GM10847 (cell line): ENCODE data around the gene DMXL1.

ENCODE experiments used
- POLR2A ChIP-seq: IDR thresholded peaks from 2 replicates; pipeline ENCODE4 v1.6.1; 2011; ENCODE audit not compliant: insufficient read length; ENCODE audit errors: extremely low read depth

Gene DMXL1

GRCh38 chr5:119285070-119285916, 214.4 kb downstream of the DMXL1 start:
- TF ChIP-seq POLR2A, result no peak

DNA sequence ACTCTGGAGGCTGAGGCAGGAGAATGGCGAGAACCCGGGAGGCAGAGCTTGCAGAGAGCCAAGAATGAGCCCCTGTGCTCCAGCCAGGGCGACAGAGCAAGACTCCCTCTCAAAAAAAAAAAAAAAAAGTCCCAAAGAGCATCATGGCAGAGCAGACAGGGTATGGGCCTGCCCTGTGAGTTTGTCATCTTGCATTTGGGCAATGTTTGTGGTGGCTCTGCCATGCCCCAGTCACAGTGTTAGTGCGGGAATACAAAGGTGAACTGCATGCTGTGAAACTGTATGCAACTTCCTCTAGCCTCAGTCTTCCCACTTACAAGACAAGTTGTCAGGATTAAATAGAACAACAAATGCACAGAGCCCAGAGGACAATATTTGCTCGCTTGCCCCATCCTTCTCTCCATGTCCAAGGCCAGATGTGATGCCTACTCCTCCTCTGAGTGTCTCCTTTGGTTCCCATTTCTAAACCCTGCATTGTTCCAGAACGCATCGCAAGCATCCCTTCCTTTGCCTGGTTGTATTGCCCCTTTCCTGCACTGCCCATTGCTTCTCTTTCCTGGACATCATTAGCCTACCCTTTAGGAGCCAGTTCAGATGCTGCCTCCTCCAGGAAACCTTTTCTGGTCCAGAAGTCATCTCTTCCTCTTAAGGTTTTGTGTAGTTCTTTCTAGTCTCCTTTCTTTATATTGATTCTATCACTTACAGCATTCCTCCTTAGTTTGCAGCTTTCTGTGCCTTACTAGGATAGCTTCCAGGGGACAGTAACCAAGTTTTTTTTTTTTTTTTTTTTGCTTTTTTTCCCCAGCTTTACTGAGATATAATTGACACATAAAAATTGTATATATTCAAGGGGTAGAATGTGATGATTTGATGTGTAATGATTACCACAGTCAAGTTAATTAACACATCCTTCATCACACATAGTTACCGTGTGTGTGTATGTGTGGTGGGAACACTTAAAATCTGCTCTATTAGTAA, 215.9 kb downstream of the DMXL1 start:
- TF ChIP-seq POLR2A, result no peak

DNA sequence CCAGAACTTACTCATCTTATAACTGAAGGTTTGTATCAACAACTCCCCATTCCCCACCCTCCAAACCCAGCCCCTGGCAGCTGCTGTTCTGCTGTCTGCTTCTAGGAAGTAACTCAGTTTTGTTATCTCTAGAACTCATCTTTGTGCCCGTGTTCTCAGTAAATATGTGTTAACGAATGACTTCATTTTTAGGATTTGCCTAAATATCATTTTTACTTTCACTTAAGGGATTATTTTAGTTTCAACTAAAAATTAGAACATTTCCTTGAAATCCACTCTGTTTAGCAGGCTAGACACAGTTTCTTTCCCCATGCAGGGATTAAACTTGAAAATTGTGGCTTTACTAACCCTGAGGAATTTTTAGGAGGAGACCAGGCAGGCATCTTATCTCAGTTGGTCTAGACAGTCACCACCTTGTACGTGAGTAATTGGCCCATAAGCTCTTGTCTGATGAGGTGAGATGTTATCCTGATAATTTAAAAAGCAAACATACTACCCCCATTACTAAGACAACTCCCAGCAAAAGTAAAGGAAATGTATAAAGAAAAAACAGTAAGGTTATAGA, 216.7 kb downstream of the DMXL1 start:
- TF ChIP-seq POLR2A, result no peak

DNA sequence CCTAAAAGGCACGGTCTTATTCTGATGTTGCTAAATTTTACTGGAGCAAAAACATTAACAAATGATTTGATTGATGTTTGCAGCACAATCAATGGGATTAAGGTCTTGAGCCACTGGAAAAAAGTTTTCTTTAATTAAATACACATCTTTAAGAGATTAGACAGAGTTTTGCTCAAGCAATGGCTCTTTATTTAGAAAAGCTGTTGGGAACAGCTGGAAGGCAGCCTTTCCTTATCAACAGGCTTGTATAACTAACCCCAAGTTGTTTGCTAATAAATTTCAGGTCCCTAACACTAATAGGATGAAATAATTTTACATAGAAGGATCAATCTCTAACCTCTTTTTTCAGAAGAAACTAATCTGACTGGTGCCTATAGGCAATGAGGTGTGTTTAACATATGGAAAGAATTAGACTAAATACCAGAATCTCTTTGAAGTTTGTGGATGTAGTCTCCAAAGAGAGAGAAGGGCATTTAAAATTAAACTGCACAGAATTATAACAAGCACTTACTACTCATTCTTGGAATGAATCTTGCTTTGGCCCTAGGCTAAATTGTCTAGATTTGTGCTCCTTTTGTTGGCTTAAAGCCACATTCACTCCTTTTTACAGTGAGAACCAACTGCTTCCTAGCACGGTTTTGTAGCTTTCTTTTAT, 217.6 kb downstream of the DMXL1 start:
- TF ChIP-seq POLR2A, result no peak

- no peak for TF ChIP-seq POLR2A
These were observed 218.7 kb downstream of the DMXL1 start for GRCh38 chr5:119289438-119290044.

GRCh38 chr5:119290161-119290569, 219.3 kb downstream of the DMXL1 start:
- no peak for TF ChIP-seq POLR2A

DNA sequence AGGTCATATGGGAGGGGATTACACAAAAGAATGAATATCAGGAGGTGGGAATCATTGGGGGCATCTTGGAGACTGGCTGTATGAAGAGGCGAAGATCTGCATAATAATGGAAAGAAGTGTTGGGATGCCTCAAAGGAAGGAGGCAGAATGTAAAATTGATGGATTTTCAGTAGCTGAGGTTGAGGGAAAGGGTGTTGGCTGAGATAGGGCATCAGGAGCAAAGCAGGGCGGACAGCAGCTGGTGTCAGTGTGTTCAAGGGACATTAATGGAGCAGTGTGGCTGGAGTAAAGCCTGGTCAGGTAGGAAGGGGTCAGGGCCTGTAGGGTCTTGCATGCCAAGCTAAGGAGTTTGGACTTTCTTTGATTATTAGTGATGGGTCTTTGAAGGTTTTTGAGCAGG, 219.7 kb downstream of the DMXL1 start:
- TF ChIP-seq POLR2A, result no peak

DNA sequence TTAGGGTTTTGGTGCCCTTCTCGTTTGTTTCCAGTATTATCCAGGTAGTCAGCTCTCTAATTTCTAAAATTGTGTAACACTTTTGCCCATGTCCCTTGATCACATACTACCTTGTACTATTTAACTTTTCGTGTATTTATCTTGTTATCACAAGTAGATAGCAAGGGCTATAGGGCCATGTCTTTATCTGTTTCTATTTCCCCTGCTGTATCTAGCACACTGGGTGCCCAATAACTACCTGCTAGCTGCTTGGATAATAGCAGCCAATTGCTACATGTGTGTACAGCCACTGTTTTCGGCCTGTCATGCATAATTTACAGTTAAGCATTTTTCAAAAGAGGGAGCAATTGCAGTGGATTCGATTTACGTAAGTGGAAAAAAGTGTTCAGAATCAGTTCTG, 220.2 kb downstream of the DMXL1 start:
- no peak for TF ChIP-seq POLR2A

- no peak for TF ChIP-seq POLR2A
These were observed 221.0 kb downstream of the DMXL1 start for GRCh38 chr5:119291877-119292276.

GRCh38 chr5:119292701-119293515, 222.0 kb downstream of the DMXL1 start:
- TF ChIP-seq POLR2A, result no peak

DNA sequence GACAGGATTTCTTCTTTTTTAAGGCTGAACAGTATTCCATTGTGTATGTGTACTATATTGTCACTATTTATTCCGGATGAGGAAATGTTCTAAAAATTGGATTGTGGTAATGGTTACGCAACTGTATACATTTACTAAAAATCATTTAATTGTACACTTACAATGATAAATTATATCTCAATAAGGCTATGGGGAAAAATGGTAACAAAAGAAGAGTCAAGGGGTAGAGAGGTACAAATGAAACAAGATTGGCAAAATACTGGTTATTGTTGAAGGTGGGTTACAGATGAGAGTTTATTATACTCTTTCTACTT, 222.6 kb downstream of the DMXL1 start:
- no peak for TF ChIP-seq POLR2A
